ENCODE data around the gene HUS1. TPM values are rescaled to one million over a fixed set of nuclear protein-coding genes. Genes with fewer than 3 reads are reported as not detected.
A peak's percentile ranks its signal among the peaks of the same experiment; 100 is the strongest.

HUS1 gene
- total and polyA plus RNA-seq, 2 of the 4 experiments (the other 2 are of a cell fraction): 16.2 to 18.3 TPM

DNA sequence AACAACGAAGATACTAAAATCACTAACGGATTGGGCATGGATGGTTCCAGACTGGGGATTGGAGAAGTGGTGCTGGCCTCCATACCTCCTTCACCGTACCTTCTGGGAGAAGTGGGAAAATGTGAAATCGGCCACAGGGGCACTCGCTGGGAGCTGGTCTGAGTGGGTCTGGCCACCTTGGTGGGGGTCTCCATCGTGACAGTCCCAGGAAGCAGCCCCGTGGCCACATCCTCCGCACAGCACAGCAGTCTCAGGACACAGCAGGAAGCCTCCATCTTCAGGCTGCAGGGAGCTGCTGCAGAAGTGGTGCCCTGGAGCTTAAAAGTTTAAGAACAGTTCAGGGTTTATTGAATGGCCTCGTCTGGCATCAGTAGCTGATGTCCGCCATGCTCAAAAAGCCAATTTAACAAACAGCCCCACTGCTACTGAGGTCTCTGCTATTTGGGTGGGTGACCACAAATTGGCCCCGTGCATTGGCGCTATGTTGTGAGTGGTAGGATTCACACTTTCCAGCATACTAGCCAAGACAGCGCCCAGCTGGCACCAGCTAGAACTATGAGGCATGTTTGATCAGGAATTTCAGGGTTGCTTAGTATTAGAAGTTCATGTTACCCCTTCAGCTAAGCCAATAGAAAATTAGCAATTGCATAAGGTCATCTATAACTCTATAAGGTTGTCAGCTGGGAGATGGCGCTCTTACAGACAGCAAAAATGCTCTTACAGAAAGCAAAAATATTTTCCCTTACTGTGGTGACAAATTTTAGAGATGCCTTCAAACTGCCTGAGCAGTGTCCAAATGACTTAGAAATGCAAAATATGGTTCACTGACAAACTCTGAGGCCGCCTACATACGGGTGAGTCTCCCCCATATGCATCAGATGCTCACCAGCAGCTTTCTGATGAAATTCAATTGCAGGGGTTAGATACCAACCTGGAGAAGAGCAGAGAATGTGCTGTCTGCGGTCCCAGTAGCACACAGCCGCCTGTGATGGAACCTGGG is 48.1 kb downstream of the HUS1 start:
- Histone ChIP-seq H3K4me2 (ENCODE audit: low read depth, low read length) (no peak overlapping the region), H2BK5ac (ENCODE audit: low read depth, low read length, poor library complexity, severe bottlenecking) (no peak overlapping the region), H2BK20ac (ENCODE audit: low read depth, low read length) (no peak overlapping the region), H3K79me1 (ENCODE audit: low read depth in 1 of 2, low read length in 2 of 2) (no peaks in the 10 kb centered on the region), H4K91ac (ENCODE audit: insufficient read depth, low read depth, low read length) (no peak overlapping the region), H3K36me3 (ENCODE audit: control insufficient read depth, insufficient read depth, low read length) (no peaks in the 10 kb centered on the region), H3K18ac (ENCODE audit: low read depth, low read length) (no peak overlapping the region), H3K56ac (ENCODE audit: extremely low read depth, insufficient read depth, low read length) (no peak overlapping the region), H2AK5ac (ENCODE audit: low read depth, low read length) (no peak overlapping the region), H3K4ac (ENCODE audit: low read depth, low read length) (no peak overlapping the region), H4K5ac (ENCODE audit: low read depth, low read length) (no peak overlapping the region), H2BK120ac (ENCODE audit: low read depth, low read length) (no peak overlapping the region), H2AFZ (replicated peaks; ENCODE audit: low read length, poor library complexity) (no peak overlapping the region), H3K4me3 (ENCODE audit: insufficient read depth, low read depth, low read length) (no peak overlapping the region), H3K27me3 (ENCODE audit: control insufficient read depth, insufficient read depth, low read length) (peaks cover 6% of the 10 kb centered on the region; the same call in 1 of the 2 replicates), H3K9me1 (ENCODE audit: insufficient read depth, low read length) (peaks cover 3% of the 10 kb centered on the region; the same call in 1 of the 2 replicates), H3K9ac (ENCODE audit: low read depth, low read length) (no peak overlapping the region), H2AK9ac (replicated peaks; ENCODE audit: low read depth, low read length, poor library complexity) (no peak overlapping the region), H3K23ac (ENCODE audit: low read depth, low read length) (no peak overlapping the region), H3K9me3 (ENCODE audit: control insufficient read depth, insufficient read depth, low read length) (no peaks in the 10 kb centered on the region), H4K20me1 (ENCODE audit: insufficient read depth, low read length) (no peaks in the 10 kb centered on the region), H3K14ac (replicated peaks; ENCODE audit: low read depth, low read length) (no peak overlapping the region), H3K27ac (ENCODE audit: insufficient read depth, low read length) (no peak overlapping the region), H4K8ac (ENCODE audit: low read depth in 2 of 2, low read length in 2 of 2) (no peak overlapping the region), H3K4me1 (ENCODE audit: control insufficient read depth, insufficient read depth, low read length) (peaks cover 2% of the 10 kb centered on the region; the same call in 1 of the 2 replicates), H2BK15ac (ENCODE audit: low read depth, low read length) (no peak overlapping the region)
- 77% methylated on average over 3 of the region's 18 CpGs; no CpG with 5 or more reads in 1 of the 2 experiments for WGBS, 2 experiments (ENCODE audit: extremely low coverage in 2 of 2, insufficient read length in 1 of 2)
- BruUV-seq (replicated peaks): no TSS peak
- CTCF ChIA-PET: interaction anchor here (1.3 kb wide), 1 partner anchor 14 kb away, joined by 5 read pairs; no protein-coding TSS in a partner anchor
- dilution Hi-C loops (cut with HindIII; ENCODE audit: low sequenced_read_pairs, unreplicated experiment) (no loop called here), in situ Hi-C loops (cut with MboI; ENCODE audit: low sequenced_read_pairs) (no loop called here), intact Hi-C loops (cut with micrococcal nuclease) (no loop called here)
- POLR2A ChIA-PET (ENCODE audit: unreplicated experiment): interaction anchor here (0.6 kb wide), 1 partner anchor 10 kb away, joined by 4 read pairs; no protein-coding TSS in a partner anchor
- no peak for DNase-seq
- peak; percentile 55 for ATAC-seq (ENCODE audit: low read depth)
- TF ChIP-seq MAZ (IDR thresholded peaks at IDR 0.05; ENCODE audit: borderline replicate concordance, low read depth, low read length) (no peak), MAFK (IDR thresholded peaks at IDR 0.05; ENCODE audit: low read depth, low read length) (no peak), SMC3 (IDR thresholded peaks at IDR 0.05; ENCODE audit: low read depth, low read length) (no peak), FOS (IDR thresholded peaks at IDR 0.05; ENCODE audit: low read depth, low read length) (no peak), MXI1 (IDR thresholded peaks at IDR 0.05; ENCODE audit: borderline replicate concordance, low read depth, low read length) (no peak), CEBPB (IDR thresholded peaks at IDR 0.05; ENCODE audit: low read depth, low read length) (no peak), NFE2L2 (IDR thresholded peaks at IDR 0.05; ENCODE audit: low read depth, low read length) (no peak)
- TF ChIP-seq, protein P1, sequence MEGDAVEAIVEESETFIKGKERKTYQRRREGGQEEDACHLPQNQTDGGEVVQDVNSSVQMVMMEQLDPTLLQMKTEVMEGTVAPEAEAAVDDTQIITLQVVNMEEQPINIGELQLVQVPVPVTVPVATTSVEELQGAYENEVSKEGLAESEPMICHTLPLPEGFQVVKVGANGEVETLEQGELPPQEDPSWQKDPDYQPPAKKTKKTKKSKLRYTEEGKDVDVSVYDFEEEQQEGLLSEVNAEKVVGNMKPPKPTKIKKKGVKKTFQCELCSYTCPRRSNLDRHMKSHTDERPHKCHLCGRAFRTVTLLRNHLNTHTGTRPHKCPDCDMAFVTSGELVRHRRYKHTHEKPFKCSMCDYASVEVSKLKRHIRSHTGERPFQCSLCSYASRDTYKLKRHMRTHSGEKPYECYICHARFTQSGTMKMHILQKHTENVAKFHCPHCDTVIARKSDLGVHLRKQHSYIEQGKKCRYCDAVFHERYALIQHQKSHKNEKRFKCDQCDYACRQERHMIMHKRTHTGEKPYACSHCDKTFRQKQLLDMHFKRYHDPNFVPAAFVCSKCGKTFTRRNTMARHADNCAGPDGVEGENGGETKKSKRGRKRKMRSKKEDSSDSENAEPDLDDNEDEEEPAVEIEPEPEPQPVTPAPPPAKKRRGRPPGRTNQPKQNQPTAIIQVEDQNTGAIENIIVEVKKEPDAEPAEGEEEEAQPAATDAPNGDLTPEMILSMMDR (conservative IDR thresholded peaks at IDR 0.05; ENCODE audit: low read depth, low read length): no peak
